ENCODE measurements around the gene STARD3. TPM values are rescaled to one million over a fixed set of nuclear protein-coding genes. Genes with fewer than 3 reads are reported as not detected.

Gene STARD3
- total RNA-seq, 1 donor from 2014 or later, result 76.6 TPM

GRCh38 chr17:39606434-39607056, 30.4 kb upstream of the STARD3 start:
- H3K4me3 ChIP-seq, result peak overlapping the region; percentile 17
- DNase-seq (no peak), ATAC-seq (peak; percentile 33 to 35)

GRCh38 chr17:39607057-39607850, 29.7 kb upstream of the STARD3 start:
- no peak for ATAC-seq

More at GRCh38 chr17:39606434-39607056, 30.4 kb upstream of the STARD3 start:
- H3K4me1 ChIP-seq, result peaks cover 40% of the 10 kb centered on the region
- no peaks in the 10 kb centered on the region for H3K9me3 ChIP-seq
- no peak overlapping the region for H3K27ac ChIP-seq
- no peaks in the 10 kb centered on the region for H3K36me3 ChIP-seq
- TF ChIP-seq CTCF (IDR thresholded peaks at IDR 0.05), result no peak
- peaks cover 88% of the 10 kb centered on the region for H3K27me3 ChIP-seq (ENCODE audit: low read depth)
- intact Hi-C loops (cut with DNase I), result no loop called here

GRCh38 chr17:39607851-39608130, 29.2 kb upstream of the STARD3 start, which contains the start of gene NEUROD2:
Gene NEUROD2 (minus strand): TSS chr17:39607920. CDS start chr17:39606599, 1,321 bp downstream.
- H3K27ac ChIP-seq, result no peak within 1 kb of the TSS
- ATAC-seq (no peak), DNase-seq (no peak)
- H3K4me1 ChIP-seq, result peaks cover 40% of the 10 kb centered on the region
- peaks cover 77% of the 10 kb centered on the region for H3K27me3 ChIP-seq (ENCODE audit: low read depth)
- intact Hi-C loops (cut with DNase I), result no loop called here
- H3K9me3 ChIP-seq, result no peaks in the 10 kb centered on the region
- TF ChIP-seq CTCF (IDR thresholded peaks at IDR 0.05), result no peak
- H3K4me3 ChIP-seq, result peak within 1 kb of the TSS; percentile 17
- no peaks in the 10 kb centered on the region for H3K36me3 ChIP-seq

More at GRCh38 chr17:39607057-39607850, 29.7 kb upstream of the STARD3 start:
- Histone ChIP-seq H3K27me3 (ENCODE audit: low read depth) (peaks cover 81% of the 10 kb centered on the region), H3K4me3 (peak overlapping the region; percentile 17), H3K4me1 (peaks cover 40% of the 10 kb centered on the region), H3K9me3 (no peaks in the 10 kb centered on the region), H3K36me3 (no peaks in the 10 kb centered on the region), H3K27ac (no peak overlapping the region)
- no peak for DNase-seq
- intact Hi-C loops (cut with DNase I), result no loop called here
- no peak for TF ChIP-seq CTCF (IDR thresholded peaks at IDR 0.05)

- no peak for TF ChIP-seq CTCF (IDR thresholded peaks at IDR 0.05)
- DNase-seq, result no peak
- ATAC-seq, result no peak
- Histone ChIP-seq H3K36me3 (no peaks in the 10 kb centered on the region), H3K9me3 (no peaks in the 10 kb centered on the region), H3K27me3 (ENCODE audit: low read depth) (peaks cover 72% of the 10 kb centered on the region), H3K27ac (no peak overlapping the region), H3K4me1 (peaks cover 40% of the 10 kb centered on the region), H3K4me3 (no peak overlapping the region)
- intact Hi-C loops (cut with DNase I), result no loop called here
Measured at GRCh38 chr17:39608142-39608981, 28.6 kb upstream of the STARD3 start.

GRCh38 chr17:39609416-39610025, 27.4 kb upstream of the STARD3 start:
- Histone ChIP-seq H3K4me3 (no peak overlapping the region), H3K36me3 (no peaks in the 10 kb centered on the region), H3K27me3 (ENCODE audit: low read depth) (peaks cover 61% of the 10 kb centered on the region), H3K27ac (no peak overlapping the region), H3K4me1 (peaks cover 31% of the 10 kb centered on the region), H3K9me3 (no peaks in the 10 kb centered on the region)
- intact Hi-C loops (cut with DNase I), result no loop called here
- no peak for TF ChIP-seq CTCF (IDR thresholded peaks at IDR 0.05)
- ATAC-seq, result no peak
- DNase-seq, result no peak

Data from lower lobe of right lung (tissue), 2 donors.